ENCODE results near the gene NRGN.

NRGN gene

DNA sequence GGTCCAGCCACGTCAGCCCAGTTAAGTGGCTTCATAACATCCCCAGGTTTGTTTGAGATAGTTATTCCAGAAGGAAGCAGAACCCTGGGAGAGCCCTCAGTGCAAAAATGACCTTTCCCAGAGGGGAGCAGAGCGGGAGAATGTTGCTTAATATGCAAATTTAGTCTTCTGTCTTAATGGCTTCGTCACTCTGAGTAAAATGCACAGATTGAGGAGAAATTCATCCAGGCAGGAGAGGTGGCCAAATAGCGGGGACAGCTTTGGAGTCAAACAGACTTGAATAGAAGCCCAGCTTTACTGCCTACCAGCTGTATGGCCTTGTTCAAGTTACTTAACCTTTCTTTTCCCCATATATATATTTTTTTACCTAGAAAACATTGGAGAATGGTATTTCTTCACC is 12.3 kb upstream of the NRGN start:
- intact Hi-C loops (cut with micrococcal nuclease), result no loop called here
- Mint-ChIP-seq H3K27me3 (peaks cover 8% of the 10 kb centered on the region), H3K9me3 (no peaks in the 10 kb centered on the region)

DNA sequence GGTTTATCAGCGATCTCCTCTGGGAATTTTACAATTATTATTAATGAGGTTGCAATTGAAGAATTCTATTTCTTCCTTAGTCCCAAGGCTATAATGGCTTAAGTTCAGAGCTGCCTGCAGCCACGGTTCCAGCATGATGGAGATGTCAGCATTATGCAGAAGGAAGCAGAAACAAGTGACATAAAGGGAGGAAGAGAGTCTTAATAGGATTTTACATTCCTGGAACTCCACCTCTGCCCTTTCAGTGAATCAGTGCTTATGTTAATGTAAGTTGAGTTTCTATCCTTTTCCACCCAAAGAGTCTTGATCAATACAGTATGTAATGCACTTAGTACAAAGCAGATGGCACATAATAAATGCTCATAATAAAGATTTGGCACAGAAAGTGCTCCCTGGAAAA is 11.6 kb upstream of the NRGN start:
- H3K36me3 Mint-ChIP-seq (ENCODE audit: low read depth), result no peaks in the 10 kb centered on the region
- no peak overlapping the region for H3K4me3 Mint-ChIP-seq
- H3K27ac Mint-ChIP-seq, result no peak overlapping the region
- intact Hi-C loops (cut with micrococcal nuclease), result no loop called here
- H3K4me1 Mint-ChIP-seq (ENCODE audit: low read depth), result peaks cover 52% of the 10 kb centered on the region
- peaks cover 3% of the 10 kb centered on the region for H3K27me3 Mint-ChIP-seq
- H3K9me3 Mint-ChIP-seq, result no peaks in the 10 kb centered on the region

More for the DNA sequence above, 12.3 kb upstream of the NRGN start:
- H3K4me3 Mint-ChIP-seq, result no peak overlapping the region
- no peak overlapping the region for H3K27ac Mint-ChIP-seq
- H3K4me1 Mint-ChIP-seq (ENCODE audit: low read depth), result peaks cover 48% of the 10 kb centered on the region
- H3K36me3 Mint-ChIP-seq (ENCODE audit: low read depth), result no peaks in the 10 kb centered on the region

DNA sequence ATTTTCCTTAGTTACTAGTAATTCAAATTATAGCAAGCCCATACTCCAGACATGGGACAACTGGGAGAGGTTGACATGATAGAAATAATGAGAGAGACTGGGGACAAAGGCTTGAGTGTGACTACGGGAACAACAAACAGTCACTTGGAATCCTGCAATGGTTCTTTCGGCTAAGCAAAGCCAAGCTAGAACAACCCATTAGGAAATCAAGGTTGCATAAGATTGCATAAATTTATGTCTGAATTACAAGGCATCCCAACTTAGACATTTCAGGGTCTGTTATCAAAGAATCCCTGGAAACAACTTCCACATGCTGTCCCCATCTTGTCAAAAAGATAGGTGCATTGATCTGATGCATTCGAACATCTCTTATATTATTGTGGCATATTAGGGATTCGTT is 10.2 kb upstream of the NRGN start:
- Mint-ChIP-seq H3K9me3 (no peaks in the 10 kb centered on the region), H3K36me3 (ENCODE audit: low read depth) (no peaks in the 10 kb centered on the region), H3K27ac (no peak overlapping the region), H3K4me1 (ENCODE audit: low read depth) (peaks cover 57% of the 10 kb centered on the region), H3K4me3 (no peak overlapping the region), H3K27me3 (peaks cover 3% of the 10 kb centered on the region)
- intact Hi-C loops (cut with micrococcal nuclease), result no loop called here

DNA sequence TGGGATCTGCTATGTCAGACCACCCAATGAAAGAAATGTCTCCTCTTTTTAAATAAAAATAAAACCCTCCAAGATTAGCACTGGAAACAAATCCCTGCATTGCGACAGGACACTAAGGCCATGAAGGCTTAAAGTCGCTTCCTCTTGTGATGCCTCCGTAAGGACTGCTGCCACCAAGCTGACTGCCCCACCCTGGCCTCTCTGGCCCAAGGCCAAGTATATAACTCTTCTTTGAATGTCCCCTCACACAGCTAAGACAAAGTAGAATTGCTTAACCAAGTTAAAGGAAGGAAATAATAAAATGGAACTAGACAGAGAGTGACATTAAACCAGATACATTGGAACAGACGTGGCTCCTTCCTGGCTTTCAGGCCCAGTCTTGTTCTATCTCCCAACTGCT is 7.5 kb upstream of the NRGN start:
- Mint-ChIP-seq H3K27me3 (no peaks in the 10 kb centered on the region), H3K4me1 (ENCODE audit: low read depth) (peaks cover 64% of the 10 kb centered on the region), H3K27ac (peak overlapping the region; percentile 80), H3K4me3 (no peak overlapping the region), H3K9me3 (no peaks in the 10 kb centered on the region), H3K36me3 (ENCODE audit: low read depth) (no peaks in the 10 kb centered on the region)
- intact Hi-C loops (cut with micrococcal nuclease), result no loop called here

DNA sequence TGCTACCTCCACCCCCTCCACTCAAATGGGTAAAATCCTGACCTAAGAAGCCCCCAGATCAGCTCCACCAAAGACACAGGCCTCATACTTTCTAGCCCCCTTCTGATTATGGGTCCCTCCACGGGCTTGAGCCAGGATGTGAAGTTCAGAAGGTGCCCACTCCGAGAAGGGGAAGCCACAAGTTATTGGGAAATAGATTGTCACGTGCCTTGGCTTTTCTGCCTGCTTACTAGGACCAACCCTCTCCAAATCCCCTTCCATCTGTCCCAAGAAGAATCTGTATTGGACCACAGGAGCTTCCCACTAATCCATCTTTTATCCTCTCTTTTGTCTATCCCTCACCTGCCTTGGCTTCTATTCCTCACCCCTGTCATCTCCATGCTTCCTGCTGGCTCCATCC is 3.0 kb upstream of the NRGN start:
- H3K4me3 Mint-ChIP-seq, result no peak overlapping the region
- no peaks in the 10 kb centered on the region for H3K27me3 Mint-ChIP-seq
- H3K36me3 Mint-ChIP-seq (ENCODE audit: low read depth), result no peaks in the 10 kb centered on the region
- no peaks in the 10 kb centered on the region for H3K9me3 Mint-ChIP-seq
- intact Hi-C loops (cut with micrococcal nuclease), result no loop called here
- peak overlapping the region; percentile 54 for H3K27ac Mint-ChIP-seq
- peaks cover 86% of the 10 kb centered on the region for H3K4me1 Mint-ChIP-seq (ENCODE audit: low read depth)

DNA sequence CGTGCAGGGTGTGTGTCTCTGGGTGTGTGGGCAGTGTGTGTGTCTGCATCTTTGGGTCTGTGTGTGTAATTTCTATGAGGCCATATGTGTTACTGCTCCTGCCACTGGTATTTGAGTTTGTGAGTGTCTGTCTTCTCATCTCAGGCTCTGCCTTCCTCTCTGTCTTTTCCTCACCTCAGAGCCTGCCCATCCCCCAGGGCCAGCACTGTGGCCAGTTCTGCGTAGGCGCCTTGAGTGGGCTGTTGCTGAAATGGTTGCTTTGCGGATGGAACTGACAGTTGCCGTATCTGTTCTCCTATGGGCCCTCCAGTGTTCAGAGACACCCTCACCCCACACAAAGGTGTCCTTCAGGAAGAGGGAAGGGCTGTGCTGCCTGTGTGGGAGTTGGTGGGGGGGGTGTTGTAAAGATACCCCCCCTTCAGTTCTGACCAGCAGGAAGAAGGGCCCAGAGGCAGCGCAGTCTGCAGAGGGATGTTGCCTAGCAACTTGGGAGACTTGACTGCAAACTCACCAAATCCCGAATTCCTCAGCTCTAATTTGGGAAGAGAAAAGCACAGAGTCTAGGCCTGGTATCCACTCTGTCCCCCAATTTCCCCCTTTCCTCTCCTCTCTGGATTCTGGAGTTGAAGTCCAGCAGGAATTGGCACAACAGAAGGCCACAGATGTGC is 2.0 kb upstream of the NRGN start:
- Mint-ChIP-seq H3K4me1 (ENCODE audit: low read depth) (peaks cover 81% of the 10 kb centered on the region), H3K27ac (peak overlapping the region; percentile 33), H3K27me3 (no peaks in the 10 kb centered on the region), H3K36me3 (ENCODE audit: low read depth) (no peaks in the 10 kb centered on the region), H3K4me3 (no peak overlapping the region), H3K9me3 (no peaks in the 10 kb centered on the region)
- intact Hi-C loops (cut with micrococcal nuclease), result no loop called here

DNA sequence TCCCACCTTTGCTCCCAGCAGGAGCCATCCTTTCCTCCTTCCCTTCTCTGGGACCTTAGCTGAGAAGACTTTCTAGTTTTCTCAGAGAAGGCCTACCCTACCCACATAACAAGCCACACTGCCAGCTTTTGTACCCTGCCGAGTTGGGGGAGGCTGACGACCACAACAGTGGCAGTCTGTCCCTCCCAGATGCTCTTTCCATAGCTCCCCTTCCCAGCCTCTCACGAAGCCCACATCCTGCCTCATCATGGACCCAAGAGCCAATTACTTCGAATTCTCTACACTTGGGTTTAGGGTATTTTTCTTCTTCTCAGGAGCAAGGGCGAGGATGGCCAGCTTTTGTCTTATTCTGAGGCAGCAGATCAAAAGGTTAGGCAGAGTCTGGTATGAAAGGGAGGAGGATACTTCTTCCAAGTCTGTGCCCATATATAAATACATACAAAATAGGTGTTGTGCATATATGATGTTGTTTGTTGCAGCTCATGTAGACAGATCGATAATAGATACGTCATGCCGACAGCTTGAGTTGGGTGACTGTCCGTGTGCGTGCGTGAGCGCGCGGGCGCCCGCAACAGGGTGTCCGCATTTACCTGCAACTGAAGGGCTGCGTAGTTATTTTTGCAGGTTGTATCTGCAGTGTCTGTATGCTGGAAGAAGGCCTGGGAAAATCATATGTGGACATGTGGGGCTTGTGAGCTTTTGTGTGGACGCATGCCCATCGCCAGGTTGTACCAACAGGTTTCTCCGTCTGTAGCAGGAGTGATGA is 846 bp upstream of the NRGN start:
- peaks cover 78% of the 10 kb centered on the region for H3K4me1 Mint-ChIP-seq (ENCODE audit: low read depth)
- no peaks in the 10 kb centered on the region for H3K9me3 Mint-ChIP-seq
- peak overlapping the region; percentile 60 for H3K27ac Mint-ChIP-seq
- intact Hi-C loops (cut with micrococcal nuclease), result no loop called here
- no peaks in the 10 kb centered on the region for H3K27me3 Mint-ChIP-seq
- peak overlapping the region; percentile 84 for H3K4me3 Mint-ChIP-seq
- no peaks in the 10 kb centered on the region for H3K36me3 Mint-ChIP-seq (ENCODE audit: low read depth)

DNA sequence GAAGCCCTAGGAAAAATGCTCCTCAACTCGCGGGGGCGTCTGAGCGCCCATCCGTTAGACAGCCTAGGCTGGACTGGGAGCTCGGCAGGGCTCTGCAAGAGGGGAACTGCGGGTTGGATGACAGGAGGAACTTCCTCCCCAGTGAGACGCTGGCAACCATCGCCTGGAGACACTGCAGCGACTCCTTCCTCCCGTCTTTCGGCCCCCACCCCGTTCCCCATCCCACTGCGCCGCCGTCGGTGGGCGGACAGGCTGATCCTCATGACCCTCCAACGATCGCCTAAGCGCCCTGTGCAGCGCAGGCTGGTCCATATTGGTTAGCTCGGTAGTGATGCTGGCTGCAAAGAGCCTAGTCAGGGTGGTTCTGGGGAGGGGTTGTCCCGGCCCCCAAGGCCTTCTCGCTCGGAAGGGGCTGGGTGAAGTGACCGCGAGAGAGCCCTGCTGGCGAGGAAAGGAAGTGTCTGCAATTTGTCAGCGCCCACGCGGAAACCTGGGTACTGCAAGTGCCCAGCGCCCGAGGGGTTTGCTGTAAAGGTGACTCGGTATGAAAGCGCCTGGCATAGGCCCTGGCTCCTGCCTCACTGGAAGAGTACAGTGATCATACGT is 638 bp downstream of the NRGN start:
- Mint-ChIP-seq H3K27me3 (no peaks in the 10 kb centered on the region), H3K4me1 (ENCODE audit: low read depth) (peaks cover 73% of the 10 kb centered on the region), H3K27ac (peak overlapping the region; percentile 60), H3K36me3 (ENCODE audit: low read depth) (peaks cover 10% of the 10 kb centered on the region), H3K4me3 (peak overlapping the region; percentile 84), H3K9me3 (no peaks in the 10 kb centered on the region)
- intact Hi-C loops (cut with micrococcal nuclease), result no loop called here

DNA sequence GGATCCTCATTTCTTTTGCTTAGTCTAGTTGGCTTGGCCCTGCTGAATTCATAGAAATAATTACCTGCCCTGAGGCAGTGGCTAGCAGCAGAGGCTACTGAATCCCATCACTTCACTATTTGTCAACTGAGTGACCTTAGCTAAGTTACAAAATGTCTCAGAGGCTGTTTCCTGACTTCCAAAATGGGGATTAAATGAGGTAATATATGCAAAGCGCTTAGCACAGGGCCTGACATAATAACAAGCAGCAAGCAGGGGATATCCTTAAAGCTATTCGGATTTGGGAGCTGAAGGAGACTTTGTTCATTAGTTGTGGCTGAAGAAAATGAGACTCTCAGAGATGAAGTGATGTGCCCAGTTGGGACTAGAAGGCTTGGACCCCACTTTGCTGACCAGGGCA is 2.8 kb downstream of the NRGN start:
- Mint-ChIP-seq H3K36me3 (ENCODE audit: low read depth) (peaks cover 18% of the 10 kb centered on the region), H3K27ac (no peak overlapping the region), H3K27me3 (no peaks in the 10 kb centered on the region), H3K4me1 (ENCODE audit: low read depth) (peaks cover 69% of the 10 kb centered on the region), H3K9me3 (no peaks in the 10 kb centered on the region), H3K4me3 (no peak overlapping the region)
- intact Hi-C loops (cut with micrococcal nuclease), result no loop called here

DNA sequence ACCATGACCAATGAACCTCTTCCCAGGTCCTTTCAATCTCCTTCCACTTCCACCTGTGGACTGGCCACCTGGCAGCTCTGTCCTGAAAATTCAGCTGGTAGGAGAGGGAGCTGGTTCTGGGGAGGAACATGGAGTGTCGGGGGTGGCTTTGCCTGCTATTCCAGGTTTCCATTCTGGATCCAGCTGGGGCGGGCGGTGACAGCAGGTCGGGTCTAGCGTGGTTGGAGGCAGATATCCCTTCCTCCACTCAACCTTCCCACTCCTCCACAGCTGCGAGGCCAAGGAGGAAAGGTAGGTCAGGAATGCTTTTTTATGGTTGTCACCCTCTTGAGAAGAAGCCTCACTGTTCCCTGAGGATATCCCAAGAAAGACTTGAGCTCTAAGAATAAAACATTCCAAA is 3.3 kb downstream of the NRGN start:
- Mint-ChIP-seq H3K4me1 (ENCODE audit: low read depth) (peaks cover 69% of the 10 kb centered on the region), H3K27me3 (no peaks in the 10 kb centered on the region), H3K36me3 (ENCODE audit: low read depth) (peaks cover 18% of the 10 kb centered on the region), H3K27ac (no peak overlapping the region), H3K4me3 (no peak overlapping the region), H3K9me3 (no peaks in the 10 kb centered on the region)
- intact Hi-C loops (cut with micrococcal nuclease), result no loop called here

DNA sequence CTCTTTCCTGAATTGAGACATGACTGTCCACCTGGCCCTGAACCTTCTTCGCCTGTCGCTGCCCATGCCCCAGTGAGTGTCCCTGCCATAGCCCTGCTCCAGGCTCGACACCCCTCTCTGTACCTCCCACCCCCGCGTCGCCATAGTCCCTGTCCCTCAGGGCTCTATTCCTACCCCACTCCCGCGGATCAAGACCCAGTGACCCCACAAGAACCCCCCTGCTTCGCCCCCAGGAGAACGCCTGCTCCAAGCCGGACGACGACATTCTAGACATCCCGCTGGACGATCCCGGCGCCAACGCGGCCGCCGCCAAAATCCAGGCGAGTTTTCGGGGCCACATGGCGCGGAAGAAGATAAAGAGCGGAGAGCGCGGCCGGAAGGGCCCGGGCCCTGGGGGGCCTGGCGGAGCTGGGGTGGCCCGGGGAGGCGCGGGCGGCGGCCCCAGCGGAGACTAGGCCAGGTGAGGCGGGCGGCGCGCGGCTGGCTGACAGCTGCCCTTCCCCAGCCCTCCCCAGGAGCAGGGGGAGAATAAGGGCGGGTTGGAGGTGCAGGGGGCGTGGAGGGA is 5.6 kb downstream of the NRGN start:
- H3K4me3 Mint-ChIP-seq, result no peak overlapping the region
- peaks cover 73% of the 10 kb centered on the region for H3K4me1 Mint-ChIP-seq (ENCODE audit: low read depth)
- no peak overlapping the region for H3K27ac Mint-ChIP-seq
- H3K36me3 Mint-ChIP-seq (ENCODE audit: low read depth), result peaks cover 18% of the 10 kb centered on the region
- no peaks in the 10 kb centered on the region for H3K27me3 Mint-ChIP-seq
- intact Hi-C loops (cut with micrococcal nuclease), result loop anchor here (5.0 kb wide), 1 partner anchor 73 kb away; the partner anchor contains the start of genes SIAE and SPA17
- H3K9me3 Mint-ChIP-seq, result no peaks in the 10 kb centered on the region

DNA sequence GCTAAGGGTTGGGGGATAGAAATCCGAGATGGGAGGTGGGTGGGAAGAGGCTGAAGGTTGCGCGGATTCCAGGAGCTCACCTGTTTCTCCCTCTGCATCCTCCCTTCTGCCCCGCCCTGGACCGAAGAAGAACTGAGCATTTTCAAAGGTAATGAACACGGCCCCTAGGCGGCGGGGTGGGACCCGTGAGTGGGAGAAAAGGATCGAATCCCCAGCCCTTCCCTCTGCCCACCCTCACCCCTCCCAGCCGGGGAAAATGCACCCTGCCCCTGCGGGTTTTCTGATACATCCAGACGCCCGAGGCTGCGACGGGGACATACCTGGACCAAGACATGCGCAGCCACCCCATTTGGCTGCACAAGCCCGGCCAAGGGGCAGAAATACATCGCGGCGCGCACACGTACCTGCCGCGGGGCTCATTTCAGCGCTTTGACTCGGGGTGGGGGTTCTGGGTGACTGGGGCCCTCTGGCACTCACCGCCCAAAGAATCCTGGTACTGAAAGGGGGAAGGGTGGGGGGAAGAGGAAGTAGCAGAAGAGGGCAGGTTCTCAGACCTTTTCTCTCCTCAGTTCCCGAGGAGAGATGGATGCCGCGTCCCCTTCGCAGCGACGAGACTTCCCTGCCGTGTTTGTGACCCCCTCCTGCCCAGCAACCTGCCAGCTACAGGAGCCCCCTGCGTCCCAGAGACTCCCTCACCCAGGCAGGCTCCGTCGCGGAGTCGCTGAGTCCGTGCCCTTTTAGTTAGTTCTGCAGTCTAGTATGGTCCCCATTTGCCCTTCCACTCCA is 6.3 kb downstream of the NRGN start:
- intact Hi-C loops (cut with micrococcal nuclease), result loop anchor here (5.0 kb wide), 1 partner anchor 74 kb away; the partner anchor contains the start of genes SIAE and SPA17
- H3K27ac Mint-ChIP-seq, result peak overlapping the region; percentile 82
- peaks cover 73% of the 10 kb centered on the region for H3K4me1 Mint-ChIP-seq (ENCODE audit: low read depth)
- H3K27me3 Mint-ChIP-seq, result no peaks in the 10 kb centered on the region
- peaks cover 18% of the 10 kb centered on the region for H3K36me3 Mint-ChIP-seq (ENCODE audit: low read depth)
- H3K9me3 Mint-ChIP-seq, result no peaks in the 10 kb centered on the region
- peak overlapping the region; percentile 81 for H3K4me3 Mint-ChIP-seq

DNA sequence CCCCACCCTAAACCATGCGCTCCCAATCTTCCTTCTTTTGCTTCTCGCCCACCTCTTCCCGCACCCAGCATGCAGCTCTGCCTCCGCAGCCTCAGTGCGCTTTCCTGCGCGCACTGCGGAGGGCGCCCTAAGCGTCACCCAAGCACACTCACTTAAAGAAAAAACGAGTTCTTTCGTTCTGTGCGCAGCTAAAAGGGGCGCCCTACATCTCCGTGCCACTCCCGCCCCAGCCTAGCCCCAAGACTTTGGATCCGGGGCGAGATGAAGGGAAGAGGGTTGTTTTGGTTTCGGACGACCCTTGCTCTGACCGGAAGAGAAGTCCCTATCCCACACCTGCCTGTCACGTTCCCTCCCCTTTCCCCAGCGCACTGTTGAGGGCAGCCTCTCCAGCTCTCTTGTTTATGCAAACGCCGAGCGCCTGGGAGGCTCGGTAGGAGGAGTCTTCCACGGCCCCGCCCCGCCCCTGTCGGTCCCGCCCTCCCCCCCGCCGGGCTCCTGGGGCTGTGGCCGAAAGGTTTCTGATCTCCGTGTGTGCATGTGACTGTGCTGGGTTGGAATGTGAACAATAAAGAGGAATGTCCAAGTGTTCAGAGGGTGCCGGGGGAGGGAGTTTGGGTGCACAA is 7.0 kb downstream of the NRGN start:
- Mint-ChIP-seq H3K27ac (peak overlapping the region; percentile 82), H3K9me3 (no peaks in the 10 kb centered on the region), H3K36me3 (ENCODE audit: low read depth) (peaks cover 18% of the 10 kb centered on the region), H3K4me3 (peak overlapping the region; percentile 81), H3K4me1 (ENCODE audit: low read depth) (peaks cover 71% of the 10 kb centered on the region), H3K27me3 (no peaks in the 10 kb centered on the region)
- intact Hi-C loops (cut with micrococcal nuclease), result loop anchor here (5.0 kb wide), 1 partner anchor 74 kb away; the partner anchor contains the start of genes SIAE and SPA17
